Stimulated activated CD4-positive, alpha-beta T cell treated with anti-CD3 and anti-CD28 coated beads, Interleukin-1b, Interleukin-23, amount 100 ng/mL, for 4 hours (primary cell): ENCODE data around the gene PTGFRN.

Source experiments
- DNase-seq, 2 donors: peaks; one replicate each; pipeline ENCODE4 v3.0.0-alpha.2; 2020; ENCODE audit warnings: low read depth in 2 of 2

PTGFRN gene

GRCh38 chr1:116943438-116943837 lies 33.7 kb downstream of the PTGFRN start:
- no peak for DNase-seq

GRCh38 chr1:116944613-116945012 lies 34.9 kb downstream of the PTGFRN start:
- no peak for DNase-seq

GRCh38 chr1:116945421-116945820 lies 35.7 kb downstream of the PTGFRN start:
- no peak for DNase-seq

- no peak for DNase-seq
These were observed 36.3 kb downstream of the PTGFRN start for GRCh38 chr1:116945996-116946395.

- DNase-seq: no peak
These were observed 37.6 kb downstream of the PTGFRN start for GRCh38 chr1:116947092-116947860.

- DNase-seq: no peak
These were observed 38.3 kb downstream of the PTGFRN start for GRCh38 chr1:116948046-116948445.

- no peak for DNase-seq
These were observed 38.9 kb downstream of the PTGFRN start for GRCh38 chr1:116948642-116949041.

- DNase-seq: no peak
These were observed 39.7 kb downstream of the PTGFRN start for GRCh38 chr1:116949213-116949985.

GRCh38 chr1:116950517-116951199 lies 40.9 kb downstream of the PTGFRN start:
- DNase-seq: no peak

- DNase-seq: no peak
These were observed 41.7 kb downstream of the PTGFRN start for GRCh38 chr1:116951200-116951935.

GRCh38 chr1:116952738-116953275 lies 43.1 kb downstream of the PTGFRN start:
- no peak for DNase-seq

GRCh38 chr1:116954440-116954839 lies 44.7 kb downstream of the PTGFRN start:
- DNase-seq: no peak

GRCh38 chr1:116956378-116956777 lies 46.7 kb downstream of the PTGFRN start:
- DNase-seq: no peak

- no peak for DNase-seq
These were observed 47.9 kb downstream of the PTGFRN start for GRCh38 chr1:116957646-116958045.

- no peak for DNase-seq
These were observed 48.4 kb downstream of the PTGFRN start for GRCh38 chr1:116958110-116958509.

- DNase-seq: no peak
These were observed 49.3 kb downstream of the PTGFRN start for GRCh38 chr1:116958977-116959376.

GRCh38 chr1:116961606-116962005 lies 51.9 kb downstream of the PTGFRN start:
- no peak for DNase-seq

GRCh38 chr1:116962987-116963639 lies 53.4 kb downstream of the PTGFRN start:
- no peak for DNase-seq

- no peak for DNase-seq
These were observed 57.1 kb downstream of the PTGFRN start for GRCh38 chr1:116966791-116967190.

- no peak for DNase-seq
These were observed 59.0 kb downstream of the PTGFRN start for GRCh38 chr1:116968724-116969123.

GRCh38 chr1:116971258-116971860 lies 61.6 kb downstream of the PTGFRN start:
- DNase-seq: no peak
